ENCODE data around the gene RWDD1.

The RWDD1 gene

DNA sequence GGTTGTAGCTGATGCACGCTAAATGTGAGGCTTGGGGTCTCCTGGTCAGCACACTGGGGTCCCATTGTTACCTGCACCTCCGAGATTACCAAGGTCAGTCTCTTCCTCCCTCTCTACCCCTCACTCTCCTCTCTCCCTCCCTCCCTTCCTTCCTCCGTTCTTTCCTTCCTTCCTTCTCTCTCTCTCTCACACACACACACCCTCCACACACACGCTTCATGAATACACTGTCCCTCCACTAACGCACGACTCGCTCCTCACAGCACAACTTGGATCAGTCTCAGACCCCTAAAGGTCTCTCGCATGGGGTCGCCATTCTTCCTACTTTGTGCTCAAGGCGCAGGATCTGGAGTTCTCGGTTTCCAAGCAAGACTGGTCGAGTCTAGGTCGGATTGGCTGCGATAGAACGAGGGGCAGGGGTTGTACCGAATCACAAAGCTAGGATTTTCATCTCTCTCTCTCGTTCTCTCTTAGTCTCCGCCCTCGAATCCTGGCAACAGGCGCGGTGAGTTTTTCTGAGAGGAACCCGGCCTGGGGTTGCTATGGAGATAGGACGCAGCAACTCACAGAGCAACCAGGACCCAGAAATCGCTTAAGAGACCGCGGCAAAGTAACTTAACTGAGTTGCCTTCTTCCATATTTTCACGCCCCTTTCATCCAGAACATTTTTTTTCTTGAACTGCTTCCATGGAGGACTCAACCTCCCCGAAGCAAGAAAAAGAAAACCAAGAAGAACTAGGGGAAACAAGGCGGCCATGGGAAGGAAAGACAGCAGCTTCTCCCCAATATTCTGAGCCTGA lies 44.8 kb downstream of the RWDD1 start, which contains the start of gene RSPH4A:
RSPH4A (plus strand) TSS at position 543 of the 800 bp plus-strand sequence; CDS start at position 688, 145 bp downstream.
- DNase-seq (ENCODE audit: low read depth in 2 of 2) = peak; percentile 13 to 15

DNA sequence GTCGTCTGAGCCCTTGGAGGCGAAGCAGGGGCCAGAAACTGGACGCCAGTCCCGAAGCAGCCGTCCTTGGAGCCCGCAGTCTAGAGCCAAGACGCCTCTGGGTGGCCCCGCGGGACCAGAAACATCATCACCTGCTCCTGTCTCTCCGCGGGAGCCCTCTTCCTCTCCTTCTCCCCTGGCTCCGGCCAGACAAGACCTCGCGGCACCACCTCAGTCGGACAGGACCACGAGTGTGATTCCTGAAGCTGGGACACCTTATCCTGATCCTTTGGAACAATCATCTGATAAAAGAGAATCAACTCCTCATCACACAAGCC lies 45.4 kb downstream of the RWDD1 start:
- DNase-seq (ENCODE audit: low read depth in 2 of 2) = no peak

DNA sequence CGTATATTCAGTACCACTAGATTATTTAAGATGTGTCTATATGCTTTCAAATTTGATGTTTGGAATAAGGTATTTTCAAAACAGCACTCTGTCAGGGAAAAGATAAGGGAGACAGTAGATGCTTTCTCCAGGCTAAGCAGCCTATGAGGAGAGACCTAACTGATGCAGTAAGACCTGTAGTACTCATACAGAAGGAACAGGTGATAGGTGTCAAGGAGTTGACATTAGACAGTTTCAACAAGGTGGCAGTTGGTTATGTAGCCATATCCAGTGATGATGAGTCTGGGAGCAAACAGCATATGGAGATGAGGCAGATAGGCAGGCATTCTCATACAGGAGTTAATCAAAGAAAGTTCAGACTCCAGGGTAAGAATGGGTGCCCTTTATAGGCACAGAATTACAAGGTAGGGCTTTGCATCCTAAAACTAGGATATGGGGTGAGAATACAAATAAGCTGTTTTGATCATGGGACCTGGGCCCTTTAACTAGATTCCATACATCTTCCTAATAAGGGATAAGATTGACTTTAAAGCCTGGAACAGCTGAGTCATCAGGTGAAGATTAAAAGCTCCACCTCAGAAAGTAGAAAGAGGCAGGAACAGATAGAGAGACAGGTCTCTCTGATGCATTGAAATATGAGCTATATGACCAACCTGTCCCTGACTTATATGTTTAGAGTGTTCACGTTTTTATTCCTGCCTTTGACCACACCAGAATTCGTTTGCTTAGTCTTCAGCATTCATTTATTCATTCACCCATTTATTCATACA lies 52.9 kb downstream of the RWDD1 start:
- DNase-seq (ENCODE audit: low read depth in 2 of 2) = no peak

DNA sequence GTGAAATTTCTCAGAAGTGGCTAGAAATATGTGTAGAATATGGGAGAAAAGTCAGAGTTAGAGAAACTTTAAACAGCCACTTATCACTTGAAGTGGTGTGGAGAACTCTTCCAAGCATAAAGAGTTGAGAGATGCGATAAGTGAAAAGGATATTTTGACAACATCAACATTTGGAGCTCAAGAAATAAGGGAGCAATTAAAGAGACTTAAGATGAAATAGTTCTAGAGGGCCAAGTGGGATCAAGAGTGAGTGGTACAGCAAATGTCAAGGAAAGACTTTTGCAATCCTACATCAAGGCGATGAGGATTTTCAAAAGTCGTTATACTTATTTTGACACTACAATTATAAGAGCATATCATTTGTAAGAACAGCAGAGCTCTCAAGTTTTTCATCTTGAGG lies 54.6 kb downstream of the RWDD1 start:
- no peak for DNase-seq (ENCODE audit: low read depth in 2 of 2)

- DNase-seq (ENCODE audit: low read depth in 2 of 2) = no peak
Observed at GRCh38 chr6:116629563-116629981, 58.3 kb downstream of the RWDD1 start.

- DNase-seq (ENCODE audit: low read depth in 2 of 2) = no peak
Observed at GRCh38 chr6:116631379-116631990, 60.2 kb downstream of the RWDD1 start.

DNA sequence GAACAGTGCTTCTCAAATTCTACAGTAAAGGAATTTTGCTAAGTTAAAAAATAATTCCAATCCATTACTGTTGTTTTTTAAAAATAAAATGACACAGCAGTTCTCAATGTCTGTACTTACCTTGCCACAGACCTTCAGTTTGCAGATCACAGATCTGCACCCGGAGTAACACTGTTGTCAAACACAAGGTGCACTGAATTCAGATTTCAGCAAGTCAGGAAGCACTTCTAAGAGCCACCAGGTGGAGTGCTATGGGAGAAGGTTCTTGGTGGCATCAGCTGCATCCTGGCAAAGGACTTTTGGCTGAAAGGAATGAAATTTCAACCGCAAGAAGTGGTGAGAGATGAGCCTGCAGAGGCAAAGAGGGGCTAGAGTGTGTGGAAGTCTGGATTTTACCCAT lies 62.4 kb downstream of the RWDD1 start:
- DNase-seq (ENCODE audit: low read depth in 2 of 2) = no peak

All from activated CD8-positive, alpha-beta memory T cell treated with anti-CD3 and anti-CD28 coated beads for 4 hours (primary cell).